Ishikawa (cell line): Measurements from ENCODE around the gene RPAIN.

Experiments used
- FOXM1 ChIP-seq: IDR thresholded peaks from 2 replicates; pipeline ENCODE4 v1.6.1; 2012; ENCODE audit warnings: low read depth, borderline replicate concordance
- REST ChIP-seq: IDR thresholded peaks from 2 replicates; pipeline ENCODE4 v1.6.1; 2012; ENCODE audit warnings: low read depth, mild to moderate bottlenecking
- TEAD4 ChIP-seq: IDR thresholded peaks from 2 replicates; pipeline ENCODE4 v1.6.1; 2012

GRCh38 chr17:5467416-5467815 is 47.4 kb downstream of the RPAIN start:
- no peak for TF ChIP-seq TEAD4
- no peak for TF ChIP-seq REST
- no peak for TF ChIP-seq FOXM1
